SK-N-SH (cell line): ENCODE data around the gene ATG16L1. TPM values are rescaled to one million over a fixed set of nuclear protein-coding genes. Genes with fewer than 3 reads are reported as not detected.

Source experiments
- CTCF ChIA-PET: fragments of 300-600, 350-600 bp; formaldehyde crosslinking; extraction: SDS; loops from one replicate; lab custom pipeline; 2021; lab: Yijun Ruan, JAX
- POLR2A ChIA-PET: fragments of 350-600 bp; sonication (Branson Sonifier 250); formaldehyde crosslinking; extraction: SDS; loops from one replicate; lab custom pipeline; 2020; ENCODE audit warnings: antibody characterized with exemption, inconsistent platforms; lab: Yijun Ruan, JAX
- DNase-seq: peaks from one replicate; pipeline ENCODE4 v3.0.0; 2012
- H2AFZ ChIP-seq: fragments of 200-600 bp; sonication (generic); 2 replicates; pipeline ENCODE4 v1.8.1; 2016; ENCODE audit warnings: antibody characterized with exemption, mild to moderate bottlenecking, low read depth
- H3F3A ChIP-seq: fragments of 200-600 bp; sonication (generic); replicated peaks from 2 replicates; pipeline ENCODE3; 2016; ENCODE audit warnings: antibody characterized with exemption, mild to moderate bottlenecking; ENCODE audit not compliant: insufficient read depth
- H3K27ac ChIP-seq, 2 experiments: fragments of 200-500 bp in 1 of 2; fragments of 200-600 bp in 1 of 2; sonication (Bioruptor generic) in 1 of 2; sonication (generic), shearing (Covaris generic) in 1 of 2; 2 replicates each; pipeline versions ENCODE4 v1.5.1 to v1.6.1; 2014 to 2016; ENCODE audit warnings: low read depth in 2 of 2, inconsistent platforms in 1 of 2, low read length in 1 of 2, mild to moderate bottlenecking in 1 of 2, mixed read lengths in 1 of 2
- H3K27me3 ChIP-seq: fragments of 200-600 bp; sonication (generic), shearing (Covaris generic); 2 replicates; pipeline ENCODE4 v1.6.1; 2016; ENCODE audit warnings: mixed run types; ENCODE audit not compliant: insufficient read depth
- H3K36me3 ChIP-seq, 2 experiments: fragments of 200-500 bp in 1 of 2; fragments of 200-600 bp in 1 of 2; sonication (Bioruptor generic) in 1 of 2; sonication (generic) in 1 of 2; replicated peaks in 1 of 2; 2 replicates each; pipeline versions ENCODE3 to v1.5.1; 2014 to 2016; ENCODE audit warnings: low read length in 1 of 2, mild to moderate bottlenecking in 1 of 2; ENCODE audit not compliant: insufficient read depth in 2 of 2, control insufficient read depth in 1 of 2
- H3K4me1 ChIP-seq, 2 experiments: fragments of 200-500 bp in 1 of 2; fragments of 200-600 bp in 1 of 2; sonication (Bioruptor generic) in 1 of 2; sonication (generic), shearing (Covaris generic) in 1 of 2; 2 replicates each; pipeline versions ENCODE4 v1.5.1 to v1.6.1; 2014 to 2016; ENCODE audit warnings: low read depth in 1 of 2, low read length in 1 of 2, mixed run types in 1 of 2; ENCODE audit not compliant: insufficient read depth in 2 of 2, control insufficient read depth in 1 of 2
- H3K4me2 ChIP-seq: fragments of 200-600 bp; sonication (generic), shearing (Covaris generic); 2 replicates; pipeline ENCODE4 v1.6.1; 2017; ENCODE audit warnings: mixed run types
- H3K4me3 ChIP-seq, 2 experiments: fragments of 200-500 bp in 1 of 2; fragments of 200-600 bp in 1 of 2; sonication (Bioruptor generic) in 1 of 2; sonication (generic), shearing (Covaris generic) in 1 of 2; 2 replicates each; pipeline versions ENCODE4 v1.5.1 to v1.8.1; 2014 to 2016; ENCODE audit warnings: low read depth in 2 of 2, inconsistent platforms in 1 of 2, low read length in 1 of 2, mild to moderate bottlenecking in 1 of 2, mixed read lengths in 1 of 2, moderate library complexity in 1 of 2
- H3K79me2 ChIP-seq: fragments of 200-600 bp; sonication (generic); 2 replicates; pipeline ENCODE4 v1.8.1; 2017; ENCODE audit warnings: mild to moderate bottlenecking; ENCODE audit not compliant: insufficient read depth
- H3K9ac ChIP-seq: fragments of 200-600 bp; sonication (generic); 2 replicates; pipeline ENCODE4 v1.6.1; 2017; ENCODE audit warnings: mixed run types
- H3K9me2 ChIP-seq: fragments of 200-600 bp; sonication (generic); 2 replicates; pipeline ENCODE4 v1.6.1; 2017; ENCODE audit warnings: mixed run types
- H3K9me3 ChIP-seq: fragments of 200-600 bp; sonication (generic); 2 replicates; pipeline ENCODE4 v1.6.1; 2017; ENCODE audit warnings: mixed run types, mild to moderate bottlenecking, moderate library complexity
- H4K20me1 ChIP-seq: fragments of 200-600 bp; sonication (generic); 2 replicates; pipeline ENCODE4 v1.6.1; 2017; ENCODE audit warnings: mild to moderate bottlenecking, mixed run types; ENCODE audit not compliant: insufficient read depth
- CHD2 ChIP-seq: fragments of 150-350 bp; IDR thresholded peaks from 2 replicates; pipeline ENCODE4 v1.6.1; 2018; ENCODE audit warnings: low read length; ENCODE audit not compliant: partially characterized antibody
- ELF1 ChIP-seq: IDR thresholded peaks from 2 replicates; pipeline ENCODE4 v1.4.0; 2012
- EP300 ChIP-seq, 2 experiments: IDR thresholded peaks; 2 replicates each; pipeline versions ENCODE4 v1.4.0 to v1.6.1; 2012; ENCODE audit warnings: borderline replicate concordance in 1 of 2, low read depth in 1 of 2, low read length in 1 of 2
- EZH2phosphoT487 ChIP-seq: fragments of 200-600 bp; sonication (generic); IDR thresholded peaks from 2 replicates; pipeline ENCODE4 v1.6.1; 2017; ENCODE audit warnings: low read depth, mixed run types, mild to moderate bottlenecking, antibody characterized with exemption, moderate library complexity, borderline replicate concordance
- JUND ChIP-seq: IDR thresholded peaks from 2 replicates; pipeline ENCODE4 v1.4.0; 2012
- NFIC ChIP-seq: IDR thresholded peaks from 2 replicates; pipeline ENCODE4 v1.4.0; 2012; ENCODE audit warnings: borderline replicate concordance
- NRF1 ChIP-seq: IDR thresholded peaks from 2 replicates; pipeline ENCODE4 v1.6.1; 2012; ENCODE audit warnings: low read depth, mild to moderate bottlenecking, low read length
- RAD21 ChIP-seq: IDR thresholded peaks from 2 replicates; pipeline ENCODE4 v1.6.1; 2012; ENCODE audit warnings: mild to moderate bottlenecking, low read length
- RCOR1 ChIP-seq: fragments of 150-350 bp; IDR thresholded peaks from 2 replicates; pipeline ENCODE4 v1.6.1; 2017; ENCODE audit warnings: antibody characterized with exemption, low read length
- RFX5 ChIP-seq: IDR thresholded peaks from 2 replicates; pipeline ENCODE4 v1.6.1; 2012; ENCODE audit warnings: mild to moderate bottlenecking, improper control_type of control experiment, low read length
- SMC3 ChIP-seq: IDR thresholded peaks from 2 replicates; pipeline ENCODE4 v1.6.1; 2012; ENCODE audit warnings: low read depth, low read length, improper control_type of control experiment
- TAF1 ChIP-seq: IDR thresholded peaks from 2 replicates; pipeline ENCODE4 v1.6.1; 2012; ENCODE audit warnings: low read depth, mild to moderate bottlenecking, low read length, moderate library complexity, borderline replicate concordance
- TCF12 ChIP-seq: IDR thresholded peaks from 2 replicates; pipeline ENCODE4 v1.4.0; 2012
- YY1 ChIP-seq: IDR thresholded peaks from 2 replicates; pipeline ENCODE4 v1.4.0; 2012; ENCODE audit warnings: low read depth, mild to moderate bottlenecking
- WGBS: methylation state at CpG from one replicate; pipeline ENCODE4 v1.1.6; 2017; ENCODE audit warnings: low lambda C conversion rate; 5-methylcytosine and 5-hydroxymethylcytosine counted together
- polyA plus RNA-seq, 3 experiments: library from polyadenylated mRNA; depleted of rRNA; stranded (reverse); fragments of >200 nt; gene quantifications; 2 replicates each; pipeline ENCODE4 v1.2.3, GENCODE V29; 2012
- TF ChIP-seq, protein P1 (sequence below): IDR thresholded peaks from 2 replicates; pipeline ENCODE4 v1.4.0; 2012; ENCODE audit warnings: low read depth
- TF ChIP-seq, protein P2 (sequence below): fragments of 200-600 bp; sonication (generic); IDR thresholded peaks from 2 replicates; pipeline ENCODE4 v1.6.1; 2017; ENCODE audit warnings: antibody characterized with exemption, mild to moderate bottlenecking, moderate library complexity
- TF ChIP-seq, protein P3 (sequence below): fragments of 150-350 bp; IDR thresholded peaks from 2 replicates; pipeline ENCODE4 v1.6.1; 2017; ENCODE audit warnings: antibody characterized with exemption, low read length, low read depth, borderline replicate concordance
- TF ChIP-seq, protein P4 (sequence below): fragments of 150-350 bp; IDR thresholded peaks from 2 replicates; pipeline ENCODE4 v1.6.1; 2016; ENCODE audit warnings: mild to moderate bottlenecking, low read depth, low read length

Gene ATG16L1
- polyA plus RNA-seq, 1 of the 3 experiments (the other 2 are of a cell fraction) = 22.2 TPM

DNA sequence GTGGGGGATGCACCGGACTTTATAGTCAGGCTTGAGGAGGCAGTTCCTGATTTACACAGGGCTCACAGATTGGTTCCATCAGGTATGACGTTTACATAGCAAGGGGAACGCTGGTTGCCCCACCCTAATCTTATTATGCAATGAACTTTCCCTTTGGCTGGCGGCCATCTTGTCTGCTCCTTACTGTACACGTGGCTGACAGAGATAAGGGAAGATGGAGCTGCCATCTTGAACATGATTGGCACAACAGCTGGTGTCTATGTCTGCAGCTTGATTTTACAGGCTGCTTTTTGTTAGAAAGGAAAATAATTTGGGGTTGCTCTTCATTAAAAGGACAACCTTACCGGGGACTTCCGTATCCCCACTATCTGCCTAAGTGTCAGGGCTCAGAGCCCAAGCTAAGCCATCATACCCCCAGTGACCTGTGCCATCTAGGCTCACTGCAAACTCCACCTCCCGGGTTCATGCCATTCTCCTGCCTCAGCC lies 33.5 kb upstream of the ATG16L1 start:
- H3K36me3 ChIP-seq = no peaks in the 10 kb centered on the region
- H3K9me2 ChIP-seq = no peaks in the 10 kb centered on the region
- H4K20me1 ChIP-seq = no peaks in the 10 kb centered on the region
- no peak overlapping the region for H3K27ac ChIP-seq
- H3K79me2 ChIP-seq = no peaks in the 10 kb centered on the region
- H3K4me3 ChIP-seq = no peak overlapping the region
- H3K9ac ChIP-seq = no peak overlapping the region
- TF ChIP-seq SMC3 = no peak
- TF ChIP-seq JUND = no peak
- TF ChIP-seq, protein P1, sequence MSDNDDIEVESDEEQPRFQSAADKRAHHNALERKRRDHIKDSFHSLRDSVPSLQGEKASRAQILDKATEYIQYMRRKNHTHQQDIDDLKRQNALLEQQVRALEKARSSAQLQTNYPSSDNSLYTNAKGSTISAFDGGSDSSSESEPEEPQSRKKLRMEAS = no peak
- TF ChIP-seq RFX5 = no peak
- TF ChIP-seq NRF1 = no peak
- no peak for TF ChIP-seq YY1
- no peak for TF ChIP-seq TCF12
- no peak for TF ChIP-seq CHD2
- no peak for TF ChIP-seq NFIC
- TF ChIP-seq, protein P2, sequence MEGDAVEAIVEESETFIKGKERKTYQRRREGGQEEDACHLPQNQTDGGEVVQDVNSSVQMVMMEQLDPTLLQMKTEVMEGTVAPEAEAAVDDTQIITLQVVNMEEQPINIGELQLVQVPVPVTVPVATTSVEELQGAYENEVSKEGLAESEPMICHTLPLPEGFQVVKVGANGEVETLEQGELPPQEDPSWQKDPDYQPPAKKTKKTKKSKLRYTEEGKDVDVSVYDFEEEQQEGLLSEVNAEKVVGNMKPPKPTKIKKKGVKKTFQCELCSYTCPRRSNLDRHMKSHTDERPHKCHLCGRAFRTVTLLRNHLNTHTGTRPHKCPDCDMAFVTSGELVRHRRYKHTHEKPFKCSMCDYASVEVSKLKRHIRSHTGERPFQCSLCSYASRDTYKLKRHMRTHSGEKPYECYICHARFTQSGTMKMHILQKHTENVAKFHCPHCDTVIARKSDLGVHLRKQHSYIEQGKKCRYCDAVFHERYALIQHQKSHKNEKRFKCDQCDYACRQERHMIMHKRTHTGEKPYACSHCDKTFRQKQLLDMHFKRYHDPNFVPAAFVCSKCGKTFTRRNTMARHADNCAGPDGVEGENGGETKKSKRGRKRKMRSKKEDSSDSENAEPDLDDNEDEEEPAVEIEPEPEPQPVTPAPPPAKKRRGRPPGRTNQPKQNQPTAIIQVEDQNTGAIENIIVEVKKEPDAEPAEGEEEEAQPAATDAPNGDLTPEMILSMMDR = no peak
- no peak for TF ChIP-seq RAD21
- no peak for TF ChIP-seq ELF1
- no peak for TF ChIP-seq EP300 (IDR thresholded peaks at IDR 0.05; ENCODE audit: borderline replicate concordance in 1 of 2, low read depth in 1 of 2, low read length in 1 of 2)
- TF ChIP-seq TAF1 = no peak
- TF ChIP-seq EZH2phosphoT487 = no peak
- TF ChIP-seq, protein P3, sequence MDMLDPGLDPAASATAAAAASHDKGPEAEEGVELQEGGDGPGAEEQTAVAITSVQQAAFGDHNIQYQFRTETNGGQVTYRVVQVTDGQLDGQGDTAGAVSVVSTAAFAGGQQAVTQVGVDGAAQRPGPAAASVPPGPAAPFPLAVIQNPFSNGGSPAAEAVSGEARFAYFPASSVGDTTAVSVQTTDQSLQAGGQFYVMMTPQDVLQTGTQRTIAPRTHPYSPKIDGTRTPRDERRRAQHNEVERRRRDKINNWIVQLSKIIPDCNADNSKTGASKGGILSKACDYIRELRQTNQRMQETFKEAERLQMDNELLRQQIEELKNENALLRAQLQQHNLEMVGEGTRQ = no peak
- no peak for TF ChIP-seq RCOR1
- TF ChIP-seq, protein P4, sequence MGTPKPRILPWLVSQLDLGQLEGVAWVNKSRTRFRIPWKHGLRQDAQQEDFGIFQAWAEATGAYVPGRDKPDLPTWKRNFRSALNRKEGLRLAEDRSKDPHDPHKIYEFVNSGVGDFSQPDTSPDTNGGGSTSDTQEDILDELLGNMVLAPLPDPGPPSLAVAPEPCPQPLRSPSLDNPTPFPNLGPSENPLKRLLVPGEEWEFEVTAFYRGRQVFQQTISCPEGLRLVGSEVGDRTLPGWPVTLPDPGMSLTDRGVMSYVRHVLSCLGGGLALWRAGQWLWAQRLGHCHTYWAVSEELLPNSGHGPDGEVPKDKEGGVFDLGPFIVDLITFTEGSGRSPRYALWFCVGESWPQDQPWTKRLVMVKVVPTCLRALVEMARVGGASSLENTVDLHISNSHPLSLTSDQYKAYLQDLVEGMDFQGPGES = no peak
- TF ChIP-seq, all 33 proteins: peak for 0
- Histone ChIP-seq H3F3A (no peaks in the 10 kb centered on the region), H3K9me3 (no peaks in the 10 kb centered on the region), H2AFZ (no peak overlapping the region), H3K4me1 (no peaks in the 10 kb centered on the region; a peak in 1 of 4 replicates), H3K4me2 (no peak overlapping the region), H3K27me3 (peaks cover 6% of the 10 kb centered on the region; the same call in 1 of the 2 replicates)
- no peak for DNase-seq
- ChIA-PET CTCF (interaction anchor here (0.6 to 1.4 kb wide), 3 partner anchors 11 to 33 kb away, joined by 3 read pairs; partner anchors contain the start of gene ATG16L1), POLR2A (no interaction called here)
- WGBS = 76% methylated on average over 8 of the region's 8 CpGs
